ENCODE measurements around the gene NGEF. TPM values are rescaled to one million over a fixed set of nuclear protein-coding genes. Genes with fewer than 3 reads are reported as not detected.

Gene NGEF
- total RNA-seq, 2 experiments from 2014 or later, result not detected

- H3K27ac ChIP-seq (ENCODE audit: low read depth in 1 of 2, low read length in 2 of 2), result no peak overlapping the region
- ATAC-seq (ENCODE audit: poor library complexity) (no peak), DNase-seq (no peak)
- Mint-ChIP-seq H3K4me3 (no peak overlapping the region), H3K9me3 (no peaks in the 10 kb centered on the region), H3K27ac (no peak overlapping the region), H3K36me3 (ENCODE audit: low read depth) (no peaks in the 10 kb centered on the region), H3K4me1 (ENCODE audit: low read depth) (peaks cover 9% of the 10 kb centered on the region), H3K27me3 (peaks cover 22% of the 10 kb centered on the region)
- H3K36me3 ChIP-seq (ENCODE audit: insufficient read depth, low read length), result no peaks in the 10 kb centered on the region
- CTCF ChIA-PET, result no interaction called here
- no peak overlapping the region for H3K4me3 ChIP-seq (ENCODE audit: low read length)
- POLR2A ChIA-PET, result no interaction called here
- H3K27me3 ChIP-seq (ENCODE audit: control insufficient read depth in 1 of 2, insufficient read depth in 2 of 2, low read length in 2 of 2), result peaks cover 15 to 20% of the 10 kb centered on the region in 2 experiments
- intact Hi-C loops (cut with DNase I, micrococcal nuclease), result no loop called here
- no peak for TF ChIP-seq CTCF (IDR thresholded peaks at IDR 0.05)
- peaks cover 9% of the 10 kb centered on the region for H3K4me1 ChIP-seq (ENCODE audit: insufficient read depth, low read length)
- no peaks in the 10 kb centered on the region for H3K9me3 ChIP-seq (ENCODE audit: control insufficient read depth in 1 of 2, insufficient read depth in 1 of 2, low read length in 2 of 2)
Measured at GRCh38 chr2:232873292-232873908, 139.7 kb downstream of the NGEF start.

- Histone ChIP-seq H3K36me3 (ENCODE audit: insufficient read depth, low read length) (no peaks in the 10 kb centered on the region), H3K4me3 (ENCODE audit: low read length) (no peak overlapping the region), H3K4me1 (ENCODE audit: insufficient read depth, low read length) (peaks cover 9% of the 10 kb centered on the region), H3K9me3 (ENCODE audit: control insufficient read depth in 1 of 2, insufficient read depth in 1 of 2, low read length in 2 of 2) (no peaks in the 10 kb centered on the region), H3K27ac (ENCODE audit: low read depth in 1 of 2, low read length in 2 of 2) (no peak overlapping the region), H3K27me3 (ENCODE audit: control insufficient read depth in 1 of 2, insufficient read depth in 2 of 2, low read length in 2 of 2) (peaks cover 15 to 20% of the 10 kb centered on the region in 2 experiments)
- ChIA-PET POLR2A (no interaction called here), CTCF (no interaction called here)
- ATAC-seq (ENCODE audit: poor library complexity) (no peak), DNase-seq (no peak)
- Mint-ChIP-seq H3K4me1 (ENCODE audit: low read depth) (peaks cover 9% of the 10 kb centered on the region), H3K27me3 (peaks cover 21% of the 10 kb centered on the region), H3K36me3 (ENCODE audit: low read depth) (no peaks in the 10 kb centered on the region), H3K9me3 (no peaks in the 10 kb centered on the region), H3K27ac (no peak overlapping the region), H3K4me3 (no peak overlapping the region)
- no peak for TF ChIP-seq CTCF (IDR thresholded peaks at IDR 0.05)
- intact Hi-C loops (cut with DNase I, micrococcal nuclease), result no loop called here
Measured at GRCh38 chr2:232872826-232873225, 140.2 kb downstream of the NGEF start.

- H3K27me3 Mint-ChIP-seq, result peaks cover 16% of the 10 kb centered on the region
- no peak overlapping the region for H3K27ac Mint-ChIP-seq
- H3K4me3 Mint-ChIP-seq, result no peak overlapping the region
- peaks cover 9% of the 10 kb centered on the region for H3K4me1 Mint-ChIP-seq (ENCODE audit: low read depth)
- H3K9me3 Mint-ChIP-seq, result no peaks in the 10 kb centered on the region
- Histone ChIP-seq H3K27me3 (ENCODE audit: control insufficient read depth in 1 of 2, insufficient read depth in 2 of 2, low read length in 2 of 2) (peaks cover 15 to 20% of the 10 kb centered on the region in 2 experiments), H3K36me3 (ENCODE audit: insufficient read depth, low read length) (no peaks in the 10 kb centered on the region), H3K4me1 (ENCODE audit: insufficient read depth, low read length) (peaks cover 9% of the 10 kb centered on the region), H3K27ac (ENCODE audit: low read depth in 1 of 2, low read length in 2 of 2) (no peak overlapping the region), H3K9me3 (ENCODE audit: control insufficient read depth in 1 of 2, insufficient read depth in 1 of 2, low read length in 2 of 2) (no peaks in the 10 kb centered on the region), H3K4me3 (ENCODE audit: low read length) (no peak overlapping the region)
- no peaks in the 10 kb centered on the region for H3K36me3 Mint-ChIP-seq (ENCODE audit: low read depth)
- intact Hi-C loops (cut with DNase I, micrococcal nuclease), result no loop called here
- DNase-seq (no peak), ATAC-seq (ENCODE audit: poor library complexity) (no peak)
- CTCF ChIA-PET, result no interaction called here
- POLR2A ChIA-PET, result no interaction called here
- no peak for TF ChIP-seq CTCF (IDR thresholded peaks at IDR 0.05)
Measured at GRCh38 chr2:232871835-232872736, 141.0 kb downstream of the NGEF start.

Data from CD4-positive, alpha-beta T cell (primary cell).